Inferior parietal cortex (tissue), 1 donor: ENCODE results near the gene CRTC3.
"Not testable (repeated sequence)": the region's sequence is repeated elsewhere in the genome, so short reads cannot be mapped to it uniquely, and the experiment has no call there.

ENCODE experiments used
- DNase-seq: peaks from one replicate; pipeline ENCODE4 v3.0.0-alpha.2; 2016; ENCODE audit errors: extremely low spot score

CRTC3 gene

DNA sequence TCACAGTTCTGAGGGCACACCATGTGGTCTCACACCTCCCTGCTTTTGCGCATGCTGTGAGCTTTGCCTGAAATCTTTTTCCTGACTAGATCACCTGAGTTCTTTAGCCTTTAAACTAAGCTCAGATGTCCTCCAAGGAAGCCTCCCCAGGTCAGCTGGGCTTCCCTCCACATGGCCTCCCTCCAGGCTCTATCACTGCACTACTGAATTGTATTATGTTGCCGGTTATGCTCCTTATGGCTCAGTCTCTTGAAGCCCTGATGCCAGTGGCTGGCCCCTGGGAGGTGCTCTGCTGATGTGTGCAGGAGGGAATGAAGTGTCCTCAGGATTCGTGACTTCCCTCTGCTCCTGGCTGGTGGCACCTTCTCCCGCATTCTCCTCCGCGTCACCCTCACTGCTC is 94.1 kb downstream of the CRTC3 start:
- no peak for DNase-seq

GRCh38 chr15:90624278-90624981 is 94.7 kb downstream of the CRTC3 start:
- DNase-seq: no peak

DNA sequence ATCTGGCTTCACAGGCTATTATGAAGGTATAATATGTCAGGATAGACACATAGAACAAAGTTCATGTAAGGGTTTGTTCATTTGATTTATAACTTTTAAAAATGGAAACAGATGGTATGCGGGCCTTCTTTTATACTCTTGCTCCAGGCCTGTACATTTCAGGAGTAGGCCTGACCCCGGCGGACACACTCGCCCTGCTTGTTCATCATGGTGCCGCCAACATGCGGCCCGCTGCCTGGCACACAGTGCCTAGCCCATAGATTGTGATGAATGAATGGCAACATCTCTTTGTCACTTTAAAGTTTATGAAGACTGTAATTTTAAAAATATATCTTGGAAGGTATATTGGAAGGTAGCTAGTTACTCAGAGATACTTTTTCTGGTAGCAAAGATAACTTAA is 95.3 kb downstream of the CRTC3 start:
- DNase-seq: no peak

- DNase-seq: no peak
Observed at GRCh38 chr15:90629217-90629616, 99.5 kb downstream of the CRTC3 start.

DNA sequence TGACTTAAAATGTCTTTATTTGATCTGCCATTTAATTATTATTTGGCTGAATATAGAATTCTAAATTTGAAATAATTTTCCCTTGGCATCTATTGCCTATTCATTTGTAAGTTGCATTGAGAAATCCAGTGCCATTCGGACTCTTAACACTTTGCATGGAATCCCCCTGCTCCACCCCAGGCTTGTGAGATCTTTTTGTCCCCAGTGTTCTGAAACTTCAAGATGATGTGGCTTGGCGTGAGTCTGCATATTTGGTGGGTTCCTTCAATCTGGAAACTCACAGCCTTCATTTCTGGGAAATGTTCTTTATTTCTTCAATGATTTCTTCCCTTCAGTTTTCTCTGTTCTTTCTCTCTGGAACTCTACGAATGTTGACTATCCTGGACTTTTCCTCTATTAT is 103.6 kb downstream of the CRTC3 start:
- DNase-seq: no peak

GRCh38 chr15:90636993-90637392 is 107.3 kb downstream of the CRTC3 start:
- not testable (repeated sequence) for DNase-seq

DNA sequence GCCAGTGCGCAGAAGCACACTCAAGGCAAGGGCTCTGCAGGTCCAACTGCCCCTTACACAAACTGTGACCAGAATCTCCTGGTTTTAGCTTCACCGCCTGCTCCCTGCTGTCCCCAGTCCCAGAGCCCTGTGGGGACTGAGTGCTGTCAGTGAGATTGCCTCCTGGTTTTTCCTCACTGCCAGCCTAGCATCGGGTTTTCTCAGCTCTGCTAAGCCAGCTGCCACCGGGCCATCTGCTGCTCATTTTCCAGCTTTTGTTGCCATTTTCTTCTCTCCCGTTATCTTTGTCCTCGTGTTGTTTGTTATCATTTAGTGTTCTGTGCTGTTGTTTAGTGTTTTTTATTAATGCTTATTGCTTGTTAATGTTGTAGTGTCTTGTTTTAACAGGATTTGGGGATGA is 108.0 kb downstream of the CRTC3 start:
- no peak for DNase-seq

- DNase-seq: no peak
Observed at GRCh38 chr15:90638201-90638691, 108.5 kb downstream of the CRTC3 start.

- DNase-seq: no peak
Observed at GRCh38 chr15:90638963-90639362, 109.2 kb downstream of the CRTC3 start.

DNA sequence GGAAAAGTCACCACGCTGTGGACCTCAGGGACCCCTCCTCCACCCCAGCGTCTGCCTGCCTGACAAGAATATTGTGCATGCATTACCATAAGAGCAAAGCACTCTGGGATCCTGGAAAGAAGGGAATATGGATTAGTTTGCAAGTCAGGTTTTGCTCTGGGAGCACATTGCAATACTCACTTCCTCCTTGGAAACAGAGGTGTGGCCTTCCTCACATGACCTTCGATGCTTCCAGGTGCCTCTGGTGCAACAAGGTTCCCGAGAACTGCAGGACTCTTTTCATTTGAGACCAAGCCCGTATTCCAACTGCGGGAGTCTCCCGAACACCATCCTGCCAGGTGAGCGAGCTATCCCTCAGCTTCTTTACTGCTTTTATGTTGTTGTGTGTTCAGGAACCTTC is 111.1 kb downstream of the CRTC3 start:
- DNase-seq: no peak

DNA sequence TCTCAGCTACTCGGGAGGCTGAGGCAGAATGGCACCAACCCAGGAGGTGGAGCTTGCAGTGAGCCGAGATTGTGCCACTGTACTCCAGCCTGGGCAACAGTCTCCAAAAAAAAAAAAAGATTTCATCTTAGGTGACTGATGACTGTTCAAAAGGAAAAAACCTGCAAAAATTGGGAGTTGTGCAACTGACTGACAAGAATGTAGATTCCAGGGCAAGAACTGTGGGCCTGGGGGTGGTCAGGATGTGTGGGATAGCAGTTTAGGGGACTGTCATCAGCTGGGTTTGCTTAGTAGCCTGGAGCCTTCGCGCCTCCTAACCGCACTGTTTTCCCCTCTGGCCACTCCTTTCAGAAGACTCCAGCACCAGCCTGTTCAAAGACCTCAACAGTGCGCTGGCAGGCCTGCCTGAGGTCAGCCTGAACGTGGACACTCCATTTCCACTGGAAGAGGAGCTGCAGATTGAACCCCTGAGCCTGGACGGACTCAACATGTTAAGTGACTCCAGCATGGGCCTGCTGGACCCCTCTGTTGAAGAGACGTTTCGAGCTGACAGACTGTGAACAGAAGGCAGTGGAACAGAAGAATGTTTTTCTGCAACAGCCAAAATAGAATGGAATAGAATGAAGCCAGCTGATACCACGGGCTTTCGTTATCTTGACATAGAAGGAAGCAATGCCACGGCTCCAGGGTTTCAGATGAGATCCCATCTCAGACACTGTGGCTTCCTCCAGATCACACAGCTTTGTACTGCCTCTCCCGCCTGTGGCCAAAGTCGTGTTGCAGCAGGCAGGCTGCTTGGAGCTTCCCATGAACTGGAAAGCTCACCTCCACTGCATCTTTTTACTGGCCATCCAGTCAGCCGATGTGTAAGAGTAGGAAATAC is 112.1 kb downstream of the CRTC3 start:
- no peak for DNase-seq

DNA sequence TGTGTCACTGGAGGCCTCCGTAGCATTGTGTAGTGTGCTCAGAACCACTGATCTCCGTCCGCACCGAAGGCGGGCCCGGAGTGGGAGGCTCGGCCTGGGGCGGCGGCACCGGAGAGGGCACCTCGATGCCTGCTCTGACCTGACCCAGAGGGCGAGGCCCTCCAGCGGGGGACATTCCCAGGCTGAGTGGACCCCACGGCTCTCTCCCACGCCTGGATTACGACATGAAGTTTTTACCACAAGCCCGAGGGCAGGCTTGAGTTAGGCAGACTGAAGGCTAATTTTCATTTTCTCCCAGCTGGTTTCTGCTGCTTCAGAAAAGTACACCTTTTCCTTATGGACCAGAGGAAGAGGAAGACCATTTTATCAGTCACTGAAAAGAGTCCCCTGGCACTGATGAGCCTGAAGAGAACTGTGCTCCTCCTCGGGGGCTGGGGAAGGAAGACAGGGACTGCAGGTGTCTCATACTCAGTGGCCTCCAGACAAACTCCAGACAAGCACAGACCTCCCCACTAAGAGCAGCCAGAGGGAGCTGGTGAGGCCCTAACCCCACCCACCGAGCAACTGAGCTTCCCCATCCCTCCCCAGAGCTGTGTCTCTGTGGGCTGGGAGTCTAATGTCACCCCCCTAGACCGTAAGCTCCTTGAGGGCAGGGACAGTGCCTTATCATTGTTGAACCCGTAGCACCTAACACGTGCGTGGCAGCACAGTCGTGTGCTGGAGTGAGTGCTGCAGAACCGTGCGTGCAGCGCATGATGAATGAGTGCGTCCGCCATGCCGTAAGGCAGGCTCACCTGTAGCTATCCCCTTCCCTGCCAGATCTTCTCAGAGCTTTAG is 113.0 kb downstream of the CRTC3 start:
- DNase-seq: no peak

DNA sequence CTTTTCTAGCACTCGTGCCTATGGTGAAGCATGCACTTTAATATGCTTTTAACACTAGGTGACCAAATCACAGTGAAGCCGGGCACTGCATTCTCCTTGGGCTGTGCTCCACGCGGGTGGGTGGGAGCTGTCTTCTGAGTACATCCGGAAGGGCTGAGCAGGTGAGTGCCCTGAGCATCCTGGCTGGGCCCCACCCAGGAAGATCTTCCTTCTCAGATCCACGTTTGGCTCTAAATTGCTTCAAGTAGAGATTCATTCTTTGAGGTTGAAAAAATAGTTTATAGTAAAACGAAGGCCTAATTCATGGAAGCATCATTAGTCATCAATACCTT is 113.5 kb downstream of the CRTC3 start:
- no peak for DNase-seq

GRCh38 chr15:90644526-90644925 is 114.8 kb downstream of the CRTC3 start:
- no peak for DNase-seq

DNA sequence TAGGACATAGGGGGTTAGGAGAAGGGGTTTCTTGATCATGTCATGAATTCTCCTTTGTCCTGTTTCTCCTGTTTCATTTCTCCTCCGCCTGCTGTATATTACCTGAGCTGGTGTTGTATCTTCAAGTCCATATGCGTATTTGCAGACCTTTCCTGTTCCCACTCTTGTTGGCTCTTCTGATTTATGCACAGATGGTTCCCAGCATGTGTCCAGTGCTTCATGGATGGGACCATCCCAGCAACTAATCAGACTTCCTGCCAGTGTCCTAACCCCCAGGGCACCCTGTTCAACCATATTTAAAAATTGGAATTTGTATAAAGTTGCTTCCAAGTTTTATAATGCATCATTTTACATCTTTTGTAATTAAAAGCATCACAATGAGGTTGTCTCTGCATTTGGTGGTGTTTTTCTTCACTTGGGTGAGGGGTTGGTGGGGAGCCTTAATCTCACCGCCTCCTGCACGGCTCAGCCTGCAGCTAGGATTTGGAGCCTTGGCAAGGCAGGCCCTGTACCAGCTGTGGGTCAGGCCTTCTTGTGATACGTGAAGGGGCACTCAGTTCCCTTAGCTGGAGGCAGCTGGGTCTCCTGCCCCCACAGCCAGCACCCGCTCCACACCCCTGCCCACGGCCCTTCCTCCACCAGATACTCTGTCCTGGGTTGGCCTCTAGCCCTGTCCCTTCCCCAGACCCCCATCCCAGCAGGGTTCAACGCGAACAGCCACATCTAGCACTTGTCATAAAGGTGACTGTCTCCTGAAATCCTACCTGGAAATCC is 115.4 kb downstream of the CRTC3 start:
- no peak for DNase-seq

GRCh38 chr15:90645873-90646575 is 116.3 kb downstream of the CRTC3 start:
- no peak for DNase-seq

GRCh38 chr15:90646662-90647305 is 117.1 kb downstream of the CRTC3 start:
- no peak for DNase-seq

- no peak for DNase-seq
Observed at GRCh38 chr15:90647326-90647725, 117.6 kb downstream of the CRTC3 start.

DNA sequence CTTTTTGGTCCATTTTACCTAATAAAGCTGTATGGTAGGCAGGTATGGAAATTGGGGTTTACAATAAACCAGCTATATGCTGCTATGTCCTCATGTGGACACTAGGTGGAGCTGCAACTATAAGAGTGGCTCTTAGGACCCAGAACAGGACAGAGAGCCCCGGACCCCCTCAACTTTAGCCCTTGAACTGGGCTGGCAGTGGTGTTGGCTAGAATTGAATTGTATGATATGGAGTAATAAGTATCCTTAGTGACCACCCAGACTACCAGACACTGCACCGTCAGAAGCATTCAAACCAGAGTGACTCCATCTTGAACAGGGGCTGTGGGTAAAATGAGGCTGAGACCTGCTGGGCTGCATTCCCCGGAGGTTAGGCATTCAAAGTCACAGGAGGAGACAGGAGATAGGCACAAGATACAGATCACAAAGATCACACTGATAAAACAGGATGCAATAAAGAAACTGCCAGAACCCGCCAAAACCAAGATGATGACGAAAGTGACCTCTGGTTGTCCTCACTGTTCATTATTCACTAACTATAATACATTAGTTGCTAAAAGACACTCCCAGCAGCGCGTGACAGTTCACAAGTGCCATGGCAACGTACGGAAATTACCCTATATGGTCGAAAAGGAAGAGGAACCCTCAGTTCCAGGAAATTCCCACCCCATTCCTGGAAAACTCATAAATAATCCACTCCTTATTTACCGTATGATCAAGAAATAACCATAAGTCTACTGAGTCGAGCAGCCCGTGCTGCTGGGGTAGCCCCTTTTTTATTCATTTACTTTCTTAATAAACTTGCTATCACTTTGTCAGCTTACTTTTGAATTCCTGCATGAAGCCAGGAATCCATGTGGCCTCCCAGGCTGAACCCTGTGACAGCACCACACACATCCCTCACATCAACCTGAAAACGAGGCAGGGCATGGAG is 118.7 kb downstream of the CRTC3 start:
- peak; percentile 89 for DNase-seq
